GM21423 (cell line): ENCODE data around the gene SIRT7.

Experiments used
- ATAC-seq: cut with Tn5 transposase; IDR thresholded peaks from one replicate; pipeline ENCODE4 v1.9.1; 2021; ENCODE audit warnings: mild to moderate bottlenecking, moderate library complexity; ENCODE audit not compliant: unreplicated experiment

SIRT7 gene

DNA sequence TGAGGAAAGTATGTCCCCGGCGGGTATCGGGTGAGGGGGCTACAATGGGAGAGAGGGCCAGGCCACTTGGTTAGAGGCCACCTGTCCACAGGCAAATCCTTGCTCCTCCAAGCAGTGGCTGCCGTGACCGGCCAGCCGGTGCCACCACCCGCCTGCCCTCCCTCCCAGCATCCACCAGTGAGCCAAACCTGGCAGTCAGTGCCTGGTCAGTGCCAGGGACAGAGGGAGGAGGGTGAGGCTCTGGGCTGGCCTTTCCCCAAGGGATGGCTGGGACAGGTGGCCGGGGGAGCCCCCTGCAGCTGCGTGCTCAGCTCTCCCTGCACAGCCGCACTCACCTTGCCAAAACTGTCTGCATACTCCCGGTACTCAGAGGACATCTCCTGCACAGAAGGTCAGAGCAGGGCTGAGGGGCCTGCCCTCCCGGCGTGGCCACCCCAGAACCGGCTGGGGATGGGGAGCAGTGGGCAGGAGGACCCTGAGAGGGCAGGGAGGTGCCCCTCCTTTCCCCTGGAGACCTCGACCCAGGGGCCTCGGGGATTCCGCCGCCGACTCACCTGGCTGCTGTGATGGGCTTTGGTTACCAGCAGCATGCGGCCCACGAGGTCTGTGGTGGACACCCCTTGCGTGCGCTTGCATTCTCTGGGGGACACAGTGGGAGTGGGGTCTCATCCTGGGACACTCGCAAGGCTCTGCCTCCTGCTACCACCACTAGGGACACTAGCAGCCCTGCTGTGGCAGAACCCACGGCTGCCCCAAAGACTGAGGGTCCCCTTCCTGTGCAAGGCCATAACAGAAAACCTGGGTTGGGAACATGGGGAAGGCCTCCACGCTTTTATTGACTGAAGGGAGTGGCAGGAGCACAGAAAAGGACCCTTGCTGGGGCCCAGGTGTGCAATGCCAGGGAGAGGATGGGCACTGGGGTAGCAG, 10.5 kb downstream of the SIRT7 start:
- ATAC-seq = no peak

DNA sequence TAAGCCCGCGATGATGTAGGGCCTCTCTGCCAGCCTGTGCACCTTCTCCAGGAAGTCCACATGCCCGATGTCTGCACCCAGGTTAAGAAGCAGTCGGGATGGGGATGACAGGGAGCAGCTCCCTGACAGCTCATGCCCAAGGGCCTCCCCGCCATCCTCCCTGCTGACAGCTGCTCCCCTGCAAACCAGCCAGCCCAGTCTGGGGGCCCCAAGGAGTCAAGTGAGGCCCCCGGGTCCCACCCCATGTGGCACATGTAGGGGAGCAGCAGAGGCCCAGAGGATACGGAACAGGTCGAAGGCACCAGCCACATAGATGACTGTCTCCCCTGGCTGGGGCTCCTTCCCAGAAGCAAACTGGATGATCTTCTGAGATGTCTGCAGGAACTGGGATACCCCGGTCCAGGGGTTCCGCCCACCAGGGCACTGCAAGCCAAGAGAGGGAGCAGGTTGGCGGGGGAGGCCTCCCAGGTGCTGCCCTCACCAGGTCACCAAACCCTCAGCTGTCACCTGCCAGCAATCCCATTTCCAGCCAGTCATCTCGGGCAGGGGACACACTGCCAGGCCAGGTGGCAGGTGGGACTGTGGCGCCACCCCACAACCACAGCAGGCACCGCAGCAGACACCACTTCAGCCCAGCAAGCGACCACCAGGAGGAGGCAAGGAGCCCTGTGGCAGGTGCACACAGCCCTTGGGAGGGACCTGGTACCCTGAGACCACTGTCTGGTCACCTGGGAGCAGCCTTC, 11.3 kb downstream of the SIRT7 start:
- ATAC-seq = no peak

GRCh38 chr17:81905993-81906392, 12.0 kb downstream of the SIRT7 start:
- no peak for ATAC-seq

- no peak for ATAC-seq
These were observed 12.5 kb downstream of the SIRT7 start for GRCh38 chr17:81905424-81905875.

DNA sequence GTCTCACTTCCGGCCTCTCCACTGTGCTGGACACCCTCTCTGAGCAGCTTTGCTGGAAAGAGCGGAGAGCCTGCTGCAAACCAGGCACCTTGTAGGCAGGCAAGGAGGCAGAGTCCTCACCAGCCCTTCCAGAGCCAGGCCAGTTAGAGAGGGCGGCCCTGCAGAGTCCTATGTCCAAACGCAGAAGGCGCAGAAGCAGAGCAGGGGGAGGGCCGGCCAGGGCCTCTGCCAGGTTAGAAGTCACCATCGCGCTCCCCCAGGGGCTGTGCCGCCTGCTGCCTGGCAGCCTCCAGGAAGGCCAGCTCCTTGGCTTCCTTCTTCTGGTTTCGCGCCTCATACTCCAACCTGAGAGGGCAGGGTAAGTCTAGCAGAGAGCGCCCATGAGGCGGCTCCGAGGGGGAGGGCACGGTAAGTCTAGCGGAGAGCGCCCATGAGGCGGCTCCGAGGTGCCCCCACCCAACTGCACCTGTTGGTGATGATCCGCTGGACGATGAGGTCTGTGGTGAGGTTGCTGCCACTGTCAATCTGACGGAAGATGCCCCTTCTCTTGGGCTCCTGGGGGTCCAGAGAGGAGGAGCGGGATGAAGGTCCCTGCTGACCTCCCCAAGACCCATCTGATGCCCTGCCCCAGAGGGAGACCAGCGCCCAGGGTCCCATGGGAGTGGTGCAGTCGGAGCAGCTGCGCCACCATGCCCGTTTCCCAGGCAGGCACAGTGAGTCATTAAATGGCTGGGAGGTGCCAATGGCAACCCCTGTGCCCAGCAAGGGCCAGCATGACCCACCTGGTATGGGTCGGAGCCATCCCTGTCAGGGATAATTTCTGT, 13.2 kb downstream of the SIRT7 start:
- no peak for ATAC-seq

- no peak for ATAC-seq
These were observed 13.9 kb downstream of the SIRT7 start for GRCh38 chr17:81903896-81904599.

DNA sequence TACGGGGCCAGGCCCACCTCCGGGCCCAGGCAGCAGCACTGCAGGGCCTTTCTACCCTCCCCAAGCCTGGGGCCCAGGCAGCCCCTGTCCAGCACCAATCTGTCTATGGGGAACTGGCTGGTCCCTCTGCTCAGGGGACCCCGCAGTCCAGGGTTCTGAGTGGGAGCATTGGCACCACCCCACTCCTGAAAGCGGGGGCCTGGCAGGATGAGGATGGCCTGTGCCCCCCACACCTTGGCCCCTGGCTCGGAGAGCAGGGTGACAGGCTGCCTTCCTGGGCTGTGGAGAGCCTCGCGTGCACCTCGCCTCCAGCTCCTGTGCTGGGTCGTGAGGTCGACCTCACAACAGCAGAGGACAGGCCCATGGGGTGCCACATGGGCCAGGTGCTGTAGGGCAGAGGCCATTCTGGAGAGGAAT, 14.6 kb downstream of the SIRT7 start:
- no peak for ATAC-seq

DNA sequence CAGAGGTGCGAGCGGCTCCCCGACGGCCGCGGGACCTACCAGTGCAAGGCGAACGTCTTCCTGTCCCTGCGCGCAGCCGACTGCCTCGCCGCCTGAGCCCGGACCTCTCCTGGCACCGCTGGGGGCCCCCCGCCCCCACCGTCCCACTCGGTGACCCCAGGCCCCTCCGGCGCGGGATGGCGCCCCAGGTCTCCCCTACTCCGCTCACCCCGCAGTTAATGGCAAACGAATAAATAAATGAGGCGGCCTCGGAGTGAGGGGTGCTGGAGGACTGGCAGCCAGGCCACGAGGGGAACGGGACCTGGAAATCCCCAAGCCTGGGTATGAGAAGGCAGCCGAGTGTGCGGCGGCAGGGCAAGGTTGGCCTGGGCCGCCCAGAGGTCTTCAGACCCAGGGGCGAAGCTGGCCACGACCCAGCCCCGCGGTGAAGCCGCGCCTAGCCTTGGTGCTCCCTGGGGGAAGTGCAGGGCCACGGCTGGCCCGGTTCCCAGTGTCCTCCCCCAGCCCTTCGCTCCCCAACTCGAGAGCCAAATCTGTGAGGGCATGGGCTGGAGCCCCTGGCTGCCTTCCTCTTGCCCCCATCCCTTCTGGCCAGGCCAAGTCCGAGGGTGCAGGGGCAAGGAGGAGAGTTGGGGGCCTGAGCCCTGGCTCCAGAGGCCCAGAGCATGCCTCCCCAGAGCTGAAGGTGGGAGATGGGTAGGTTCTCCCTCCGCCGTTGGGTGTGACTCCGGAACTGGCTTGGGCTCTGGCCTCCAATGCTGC, 15.1 kb downstream of the SIRT7 start:
- ATAC-seq = no peak

- no peak for ATAC-seq
These were observed 15.8 kb downstream of the SIRT7 start, which contains the start of gene NPB for GRCh38 chr17:81902023-81902652. Gene NPB (plus strand): TSS chr17:81902238. CDS start chr17:81902278, 40 bp downstream.

GRCh38 chr17:81901167-81902022, 16.6 kb downstream of the SIRT7 start:
- no peak for ATAC-seq

GRCh38 chr17:81900181-81900820, 17.7 kb downstream of the SIRT7 start:
- no peak for ATAC-seq

DNA sequence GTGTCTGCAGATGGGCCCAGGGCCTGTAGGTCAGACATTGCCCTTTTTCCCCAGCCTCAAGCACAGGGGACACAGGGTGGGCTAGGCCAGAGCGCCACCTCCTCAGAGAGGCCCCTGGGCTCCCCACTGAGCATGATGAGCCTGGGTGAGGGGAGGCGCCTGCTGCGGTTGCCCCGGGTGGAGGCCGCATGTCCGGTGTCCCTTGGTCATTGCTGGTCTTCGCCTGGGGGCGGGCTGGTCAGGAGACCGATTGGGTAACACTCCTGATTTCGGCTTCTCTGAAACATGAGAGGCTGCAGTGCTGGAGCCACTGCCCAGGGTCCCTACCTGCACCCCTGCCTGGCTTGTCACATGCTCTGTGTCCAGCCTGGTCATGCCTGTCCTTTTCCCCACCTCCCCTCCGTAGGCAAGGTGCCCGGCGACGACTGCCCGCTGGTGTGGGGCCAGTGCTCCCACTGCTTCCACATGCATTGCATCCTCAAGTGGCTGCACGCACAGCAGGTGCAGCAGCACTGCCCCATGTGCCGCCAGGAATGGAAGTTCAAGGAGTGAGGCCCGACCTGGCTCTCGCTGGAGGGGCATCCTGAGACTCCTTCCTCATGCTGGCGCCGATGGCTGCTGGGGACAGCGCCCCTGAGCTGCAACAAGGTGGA, 18.3 kb downstream of the SIRT7 start:
- no peak for ATAC-seq

DNA sequence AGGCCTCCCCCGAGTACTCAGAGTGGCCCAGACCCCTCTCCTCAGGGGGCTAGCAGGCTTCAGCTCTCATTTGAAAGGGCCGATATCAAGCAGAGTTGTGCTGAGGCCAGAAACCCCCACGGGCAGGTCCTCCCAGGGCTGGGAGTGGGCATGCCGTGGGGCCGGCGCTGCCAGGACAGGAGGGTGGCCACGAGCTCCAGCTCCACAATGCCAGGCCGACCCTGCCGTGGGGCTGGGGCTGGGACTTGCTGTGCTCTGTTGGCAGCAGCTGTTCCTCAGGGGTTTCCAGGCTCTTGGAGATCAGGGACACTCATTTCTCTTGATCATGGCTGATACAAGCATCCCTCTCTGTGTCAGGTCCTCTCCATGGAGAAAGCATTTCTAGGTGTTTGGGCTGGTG, 19.1 kb downstream of the SIRT7 start:
- no peak for ATAC-seq

DNA sequence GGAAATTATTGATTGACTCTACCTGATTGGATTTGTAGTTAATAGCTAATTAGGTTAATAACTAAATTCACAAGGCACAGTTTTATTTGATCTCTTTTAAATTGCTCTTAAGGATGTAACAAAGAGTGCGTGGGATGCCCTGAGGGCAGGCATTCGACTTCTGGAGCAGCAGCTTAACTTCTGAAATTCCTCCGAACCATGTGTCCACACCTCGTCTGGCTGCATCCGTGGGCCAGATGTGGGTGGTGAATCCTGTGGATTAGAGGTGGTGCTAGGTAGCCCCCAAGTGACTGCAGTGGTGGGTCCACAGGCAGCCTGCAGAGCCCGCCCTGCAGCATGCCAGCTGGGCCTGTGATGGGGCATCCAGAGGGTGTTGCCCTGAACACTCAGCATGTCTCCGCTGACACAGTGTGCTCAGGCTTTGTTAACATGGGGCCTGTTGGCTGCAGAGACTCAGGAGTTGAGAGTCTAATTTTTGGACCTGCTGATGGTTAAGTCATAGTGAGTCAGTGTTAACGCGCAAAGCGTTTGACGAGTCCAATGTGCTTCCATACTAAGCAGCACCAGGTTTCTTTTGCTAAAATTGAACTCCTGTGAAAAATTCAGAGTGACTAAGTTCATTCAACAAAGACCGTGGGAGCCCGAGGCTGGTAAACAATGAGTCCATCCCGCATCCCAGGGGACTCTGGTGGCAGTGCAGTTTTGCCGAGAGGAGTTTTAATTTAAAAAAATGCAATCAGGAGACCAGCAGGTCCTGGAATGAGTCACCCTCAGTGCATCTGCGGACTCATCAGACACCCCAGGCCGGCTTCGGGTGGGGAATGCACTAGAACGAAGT, 19.7 kb downstream of the SIRT7 start:
- no peak for ATAC-seq

GRCh38 chr17:81895400-81895799, 22.6 kb downstream of the SIRT7 start:
- no peak for ATAC-seq

- ATAC-seq = no peak
These were observed 26.7 kb downstream of the SIRT7 start for GRCh38 chr17:81891303-81891552.
